ENCODE results near the gene EBNA1BP2.

The EBNA1BP2 gene

GRCh38 chr1:43194509-43194908, 22.4 kb upstream of the EBNA1BP2 start:
- Mint-ChIP-seq H3K9me3 (peaks cover 2% of the 10 kb centered on the region), H3K27me3 (peaks cover 15% of the 10 kb centered on the region), H3K4me1 (ENCODE audit: low read depth) (no peaks in the 10 kb centered on the region), H3K27ac (no peak overlapping the region), H3K36me3 (ENCODE audit: low read depth) (no peaks in the 10 kb centered on the region), H3K4me3 (no peak overlapping the region)
- DNase-seq = no peak

- peaks cover 7% of the 10 kb centered on the region for H3K27me3 Mint-ChIP-seq
- H3K9me3 Mint-ChIP-seq = no peaks in the 10 kb centered on the region
- DNase-seq = no peak
- no peak overlapping the region for H3K27ac Mint-ChIP-seq
- H3K36me3 Mint-ChIP-seq (ENCODE audit: low read depth) = no peaks in the 10 kb centered on the region
- no peaks in the 10 kb centered on the region for H3K4me1 Mint-ChIP-seq (ENCODE audit: low read depth)
- H3K4me3 Mint-ChIP-seq = no peak overlapping the region
These were observed 16.0 kb upstream of the EBNA1BP2 start for GRCh38 chr1:43188106-43188505.

GRCh38 chr1:43184995-43185394, 12.9 kb upstream of the EBNA1BP2 start:
- no peak overlapping the region for H3K27ac Mint-ChIP-seq
- DNase-seq = no peak
- H3K4me1 Mint-ChIP-seq (ENCODE audit: low read depth) = no peaks in the 10 kb centered on the region
- H3K4me3 Mint-ChIP-seq = no peak overlapping the region
- H3K9me3 Mint-ChIP-seq = no peaks in the 10 kb centered on the region
- H3K36me3 Mint-ChIP-seq (ENCODE audit: low read depth) = no peaks in the 10 kb centered on the region
- H3K27me3 Mint-ChIP-seq = peaks cover 6% of the 10 kb centered on the region

DNA sequence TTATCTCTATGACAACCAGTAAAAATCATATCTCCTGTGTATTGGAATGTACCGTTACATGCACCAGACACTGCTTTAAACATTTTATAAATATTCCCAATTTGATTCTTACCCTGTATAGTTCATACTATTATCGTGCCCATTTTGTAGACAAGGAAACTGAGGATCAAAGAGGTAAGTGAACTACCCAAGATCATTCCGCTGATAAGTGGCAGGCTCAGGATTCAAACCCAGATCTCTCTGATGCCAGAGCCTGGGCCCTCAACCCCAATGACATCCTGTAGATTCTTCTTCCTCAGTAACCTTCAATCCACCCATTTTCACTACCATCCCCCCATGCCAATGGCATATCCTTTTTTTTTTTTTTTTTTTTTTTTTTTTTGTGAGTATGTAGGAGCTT, 12.3 kb upstream of the EBNA1BP2 start:
- Mint-ChIP-seq H3K36me3 (ENCODE audit: low read depth) (no peaks in the 10 kb centered on the region), H3K9me3 (no peaks in the 10 kb centered on the region), H3K27ac (no peak overlapping the region), H3K27me3 (peaks cover 5% of the 10 kb centered on the region), H3K4me1 (ENCODE audit: low read depth) (no peaks in the 10 kb centered on the region), H3K4me3 (no peak overlapping the region)
- no peak for DNase-seq

DNA sequence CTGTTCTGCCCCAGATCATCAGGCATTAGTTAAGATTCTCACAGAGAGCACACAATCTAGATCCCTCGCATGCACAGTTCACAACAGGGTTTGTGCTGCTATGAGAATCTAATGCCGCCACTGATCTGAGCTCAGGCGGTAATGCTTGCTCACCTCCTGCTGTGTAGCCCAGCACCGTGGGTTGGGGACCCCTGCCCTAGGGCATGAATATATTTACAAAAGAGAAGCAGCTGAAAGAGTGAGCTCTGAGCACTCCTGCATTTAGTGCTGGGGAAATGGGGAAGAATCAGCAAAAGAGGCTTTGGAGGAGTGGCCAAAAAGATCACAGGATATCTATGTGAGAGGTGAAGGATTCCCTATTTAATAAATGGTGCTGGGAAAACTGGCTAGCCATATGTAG, 5.6 kb upstream of the EBNA1BP2 start:
- H3K9me3 Mint-ChIP-seq = no peaks in the 10 kb centered on the region
- H3K36me3 Mint-ChIP-seq (ENCODE audit: low read depth) = no peaks in the 10 kb centered on the region
- H3K4me3 Mint-ChIP-seq = no peak overlapping the region
- no peak for DNase-seq
- peaks cover 4% of the 10 kb centered on the region for H3K4me1 Mint-ChIP-seq (ENCODE audit: low read depth)
- peaks cover 25% of the 10 kb centered on the region for H3K27me3 Mint-ChIP-seq
- no peak overlapping the region for H3K27ac Mint-ChIP-seq

- Mint-ChIP-seq H3K4me3 (no peak overlapping the region), H3K4me1 (ENCODE audit: low read depth) (peaks cover 21% of the 10 kb centered on the region), H3K27ac (no peak overlapping the region), H3K27me3 (peaks cover 25% of the 10 kb centered on the region), H3K36me3 (ENCODE audit: low read depth) (peaks cover 24% of the 10 kb centered on the region), H3K9me3 (no peaks in the 10 kb centered on the region)
- no peak for DNase-seq
These were observed 2.8 kb upstream of the EBNA1BP2 start for GRCh38 chr1:43174873-43175272.

- Mint-ChIP-seq H3K4me1 (ENCODE audit: low read depth) (peaks cover 35% of the 10 kb centered on the region), H3K9me3 (no peaks in the 10 kb centered on the region), H3K27ac (peak overlapping the region; percentile 97), H3K4me3 (peak overlapping the region; percentile 99), H3K27me3 (peaks cover 22% of the 10 kb centered on the region), H3K36me3 (ENCODE audit: low read depth) (peaks cover 48% of the 10 kb centered on the region)
- no peak for DNase-seq
These were observed 460 bp upstream of the EBNA1BP2 start for GRCh38 chr1:43172527-43172972.

GRCh38 chr1:43171312-43171875, 696 bp downstream of the EBNA1BP2 start:
- Mint-ChIP-seq H3K27me3 (peaks cover 10% of the 10 kb centered on the region), H3K4me3 (peak overlapping the region; percentile 99), H3K27ac (peak overlapping the region; percentile 97), H3K9me3 (no peaks in the 10 kb centered on the region), H3K36me3 (ENCODE audit: low read depth) (peaks cover 59% of the 10 kb centered on the region), H3K4me1 (ENCODE audit: low read depth) (peaks cover 35% of the 10 kb centered on the region)
- no peak for DNase-seq

GRCh38 chr1:43165765-43166164, 6.3 kb downstream of the EBNA1BP2 start:
- no peaks in the 10 kb centered on the region for H3K27me3 Mint-ChIP-seq
- no peaks in the 10 kb centered on the region for H3K9me3 Mint-ChIP-seq
- H3K4me3 Mint-ChIP-seq = no peak overlapping the region

DNA sequence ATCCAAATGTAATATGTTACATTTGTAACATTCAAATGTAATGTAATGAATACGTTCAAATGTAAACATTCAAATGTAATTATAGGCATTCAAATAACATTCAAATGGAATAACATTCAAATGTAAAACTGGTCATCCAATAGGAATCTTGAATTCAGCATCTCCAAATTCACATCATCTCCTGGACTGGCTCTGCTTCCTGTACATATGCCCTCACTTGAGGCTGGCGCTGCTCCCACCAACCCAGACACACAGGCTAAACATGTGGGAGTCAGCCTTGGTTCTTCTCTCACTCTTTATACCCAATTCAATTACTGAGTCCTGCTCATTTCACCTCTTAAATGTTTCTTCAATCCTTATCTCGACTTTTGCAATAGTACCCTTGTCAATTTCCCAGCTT, 6.9 kb downstream of the EBNA1BP2 start:
- Mint-ChIP-seq H3K4me3 (no peak overlapping the region), H3K9me3 (no peaks in the 10 kb centered on the region), H3K36me3 (ENCODE audit: low read depth) (peaks cover 81% of the 10 kb centered on the region), H3K4me1 (ENCODE audit: low read depth) (peaks cover 17% of the 10 kb centered on the region), H3K27ac (no peak overlapping the region), H3K27me3 (no peaks in the 10 kb centered on the region)
- no peak for DNase-seq

More at GRCh38 chr1:43165765-43166164, 6.3 kb downstream of the EBNA1BP2 start:
- DNase-seq = no peak
- Mint-ChIP-seq H3K36me3 (ENCODE audit: low read depth) (peaks cover 87% of the 10 kb centered on the region), H3K4me1 (ENCODE audit: low read depth) (peaks cover 23% of the 10 kb centered on the region), H3K27ac (peak overlapping the region; percentile 44)

GRCh38 chr1:43156026-43156425, 16.1 kb downstream of the EBNA1BP2 start:
- DNase-seq = no peak

GRCh38 chr1:43153443-43153842, 18.6 kb downstream of the EBNA1BP2 start:
- Mint-ChIP-seq H3K4me1 (ENCODE audit: low read depth) (peaks cover 1% of the 10 kb centered on the region), H3K27me3 (peaks cover 26% of the 10 kb centered on the region), H3K4me3 (no peak overlapping the region), H3K27ac (no peak overlapping the region), H3K36me3 (ENCODE audit: low read depth) (no peaks in the 10 kb centered on the region), H3K9me3 (no peaks in the 10 kb centered on the region)
- no peak for DNase-seq

More at GRCh38 chr1:43156026-43156425, 16.1 kb downstream of the EBNA1BP2 start:
- H3K9me3 Mint-ChIP-seq = no peaks in the 10 kb centered on the region
- H3K27me3 Mint-ChIP-seq = peaks cover 10% of the 10 kb centered on the region
- no peaks in the 10 kb centered on the region for H3K4me1 Mint-ChIP-seq (ENCODE audit: low read depth)
- H3K27ac Mint-ChIP-seq = no peak overlapping the region
- no peak overlapping the region for H3K4me3 Mint-ChIP-seq
- no peaks in the 10 kb centered on the region for H3K36me3 Mint-ChIP-seq (ENCODE audit: low read depth)

GRCh38 chr1:43152866-43153265, 19.2 kb downstream of the EBNA1BP2 start:
- no peak for DNase-seq
- H3K27me3 Mint-ChIP-seq = peaks cover 30% of the 10 kb centered on the region
- no peak overlapping the region for H3K4me3 Mint-ChIP-seq
- peaks cover 2% of the 10 kb centered on the region for H3K4me1 Mint-ChIP-seq (ENCODE audit: low read depth)
- H3K36me3 Mint-ChIP-seq (ENCODE audit: low read depth) = no peaks in the 10 kb centered on the region
- H3K9me3 Mint-ChIP-seq = no peaks in the 10 kb centered on the region
- H3K27ac Mint-ChIP-seq = no peak overlapping the region

DNA sequence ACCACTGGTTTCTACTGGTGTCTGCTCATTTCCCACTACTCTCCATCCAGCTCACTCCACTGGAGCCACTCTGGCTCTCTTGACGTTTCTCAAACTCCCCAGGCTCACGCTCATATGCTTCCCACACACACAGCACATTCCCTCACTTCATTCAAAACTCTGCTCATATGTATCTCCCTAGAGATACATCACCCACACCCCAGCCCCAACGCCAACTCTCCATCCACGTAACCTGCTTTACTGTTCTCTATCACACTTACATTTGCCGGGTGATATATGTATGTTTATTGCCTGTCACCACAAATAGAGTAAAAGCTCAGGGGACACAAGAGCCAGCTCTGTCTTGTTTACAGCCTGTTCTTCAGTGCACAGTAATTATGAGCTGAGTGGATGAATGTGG, 22.2 kb downstream of the EBNA1BP2 start:
- H3K27ac Mint-ChIP-seq = no peak overlapping the region
- H3K9me3 Mint-ChIP-seq = no peaks in the 10 kb centered on the region
- no peak overlapping the region for H3K4me3 Mint-ChIP-seq
- no peak for DNase-seq
- peaks cover 58% of the 10 kb centered on the region for H3K27me3 Mint-ChIP-seq
- no peaks in the 10 kb centered on the region for H3K36me3 Mint-ChIP-seq (ENCODE audit: low read depth)
- H3K4me1 Mint-ChIP-seq (ENCODE audit: low read depth) = peaks cover 5% of the 10 kb centered on the region

DNA sequence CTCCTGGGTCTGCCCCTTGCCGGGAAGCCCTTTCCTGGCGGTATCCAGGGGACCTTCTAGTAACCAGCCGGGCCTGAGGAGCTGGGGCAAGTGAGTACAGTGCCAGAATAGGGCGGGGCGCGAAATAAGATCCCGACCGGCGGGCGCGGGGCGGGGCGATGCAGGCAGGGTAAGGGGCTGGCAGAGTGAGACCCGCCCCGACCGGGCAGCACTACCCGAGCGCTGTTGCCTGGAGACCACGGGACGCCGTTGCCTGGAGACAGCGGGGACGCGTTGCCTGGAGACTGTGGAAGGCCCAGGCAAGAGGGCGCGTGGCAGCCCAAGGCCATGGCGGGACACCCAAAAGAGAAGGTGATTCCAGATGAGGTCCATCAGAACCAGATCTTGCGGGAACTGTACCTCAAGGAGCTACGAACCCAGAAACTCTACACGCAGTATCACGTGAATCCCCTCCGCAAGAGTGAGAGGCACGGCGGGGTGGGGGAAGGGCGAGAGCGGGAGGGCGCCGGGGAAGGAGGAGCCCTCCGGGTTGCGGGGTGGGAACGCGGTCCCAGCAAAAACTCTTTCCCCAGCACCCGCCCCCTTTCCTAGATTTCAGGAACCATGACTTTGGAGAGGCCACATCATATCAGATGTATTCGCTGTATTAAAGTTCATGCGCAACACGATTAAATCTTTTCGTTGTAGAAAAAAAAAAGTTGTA, 24.3 kb downstream of the EBNA1BP2 start:
- H3K4me1 Mint-ChIP-seq (ENCODE audit: low read depth) = peaks cover 5% of the 10 kb centered on the region
- H3K36me3 Mint-ChIP-seq (ENCODE audit: low read depth) = no peaks in the 10 kb centered on the region
- H3K4me3 Mint-ChIP-seq = peak overlapping the region; percentile 57
- peaks cover 79% of the 10 kb centered on the region for H3K27me3 Mint-ChIP-seq
- H3K27ac Mint-ChIP-seq = no peak overlapping the region
- peak; percentile 58 for DNase-seq
- no peaks in the 10 kb centered on the region for H3K9me3 Mint-ChIP-seq

Data from activated T-cell treated with anti-CD3 and anti-CD28 coated beads, Interleukin-2, amount 50 U/mL, for 24 hours (primary cell).